CD4-positive, alpha-beta T cell (primary cell): ENCODE results near the gene RAB26. TPM values are rescaled to one million over a fixed set of nuclear protein-coding genes. Genes with fewer than 3 reads are reported as not detected.

Experiments
- ATAC-seq: fragments of 200-7000 bp; cut with Tn5 transposase; one replicate; pipeline ENCODE4 v1.10.0; 2022; ENCODE audit warnings: mild to moderate bottlenecking; ENCODE audit not compliant: poor library complexity
- CTCF ChIA-PET: fragments of 350-600 bp; sonication (Branson Sonifier 250); formaldehyde crosslinking; loops from one replicate; lab custom pipeline; 2021; ENCODE audit warnings: antibody characterized with exemption, inconsistent platforms; lab: Charles Lee
- POLR2A ChIA-PET: fragments of 350-600 bp; sonication (Branson Sonifier 250); formaldehyde crosslinking; loops from one replicate; lab custom pipeline; 2021; ENCODE audit warnings: antibody characterized with exemption, inconsistent platforms; lab: Charles Lee
- DNase-seq, 14 experiments: peaks; one replicate each; pipeline ENCODE4 v3.0.0-alpha.2; 2013 to 2020; ENCODE audit warnings: mixed read lengths in 2 of 14
- H3K27ac ChIP-seq, 2 donors: one replicate each; pipeline versions ENCODE4 v1.5.1 to v1.7.0; 2013; ENCODE audit warnings: low read length in 2 of 2, low read depth in 1 of 2, mild to moderate bottlenecking in 1 of 2
- H3K27me3 ChIP-seq, 2 experiments: 1 replicate in 1 of 2; 2 replicates in 1 of 2; pipeline versions ENCODE4 v1.6.1 to v1.7.0; 2013; ENCODE audit warnings: low read length in 2 of 2, control low read depth in 1 of 2, mild to moderate bottlenecking in 1 of 2, moderate library complexity in 1 of 2; ENCODE audit not compliant: insufficient read depth in 2 of 2, control insufficient read depth in 1 of 2
- H3K36me3 ChIP-seq: one replicate; pipeline ENCODE4 v1.6.1; 2013; ENCODE audit warnings: low read length, control low read depth; ENCODE audit not compliant: insufficient read depth
- H3K4me1 ChIP-seq: one replicate; pipeline ENCODE4 v1.6.1; 2013; ENCODE audit warnings: low read length, control low read depth; ENCODE audit not compliant: insufficient read depth
- H3K4me3 ChIP-seq: one replicate; pipeline ENCODE4 v1.5.1; 2013; ENCODE audit warnings: mild to moderate bottlenecking, low read length, moderate library complexity
- H3K9me3 ChIP-seq, 2 experiments: 1 replicate in 1 of 2; 2 replicates in 1 of 2; pipeline versions ENCODE4 v1.6.1 to v1.7.0; 2013; ENCODE audit warnings: low read length in 2 of 2, mild to moderate bottlenecking in 2 of 2, control low read depth in 1 of 2, moderate library complexity in 1 of 2; ENCODE audit not compliant: control insufficient read depth in 1 of 2, insufficient read depth in 1 of 2
- H3K27ac Mint-ChIP-seq: one replicate; pipeline ENCODE4 v1.8.0; 2020; ENCODE audit warnings: mixed read lengths
- H3K27me3 Mint-ChIP-seq: one replicate; pipeline ENCODE4 v1.8.0; 2021; ENCODE audit warnings: mixed read lengths
- H3K36me3 Mint-ChIP-seq: one replicate; pipeline ENCODE4 v1.8.0; 2021; ENCODE audit warnings: low read depth, mixed read lengths
- H3K4me1 Mint-ChIP-seq: one replicate; pipeline ENCODE4 v1.8.0; 2021; ENCODE audit warnings: low read depth, mixed read lengths
- H3K4me3 Mint-ChIP-seq: one replicate; pipeline ENCODE4 v1.8.0; 2020; ENCODE audit warnings: mild to moderate bottlenecking, mixed read lengths
- H3K9me3 Mint-ChIP-seq: one replicate; pipeline ENCODE4 v1.8.0; 2020; ENCODE audit warnings: mixed read lengths
- CTCF ChIP-seq: fragments of 200-600 bp; IDR thresholded peaks from one replicate; pipeline ENCODE4 v1.8.0; 2022; ENCODE audit warnings: antibody characterized with exemption, mild to moderate bottlenecking
- intact Hi-C, 2 experiments: fragments of 100-400 bp; cut with DNase I in 1 of 2; cut with micrococcal nuclease in 1 of 2; formaldehyde crosslinking; loops; one replicate each; pipeline versions ENCODE4 v1.15.1 to v1.9.0; 2023 to 2025; cut with DNase I, micrococcal nuclease
- total RNA-seq, 174 experiments: library from RNA in 2 of 174; stranded (reverse) in 2 of 174; gene quantifications; one replicate each; pipeline ENCODE4 v1.2.3 and lab custom pipeline; 2021 to 2026

RAB26 gene
- total RNA-seq, 2 experiments from 2014 or later = not detected

GRCh38 chr16:2196162-2196980 is 47.9 kb downstream of the RAB26 start, which contains the start of gene CASKIN1:
Gene CASKIN1 (minus strand): TSS chr16:2196605. CDS start chr16:2196432, 173 bp downstream.
- H3K4me1 ChIP-seq = peaks cover 20% of the 10 kb centered on the region
- no peaks in the 10 kb centered on the region for H3K9me3 Mint-ChIP-seq
- H3K27me3 Mint-ChIP-seq = peaks cover 27% of the 10 kb centered on the region
- no peak within 1 kb of the TSS for H3K27ac Mint-ChIP-seq
- H3K36me3 Mint-ChIP-seq = no peaks in the 10 kb centered on the region
- POLR2A ChIA-PET = interaction anchor here (0.7 to 2.4 kb wide), 2 partner anchors 18 kb away, joined by 3 to 11 read pairs; partner anchors contain the start of gene PGP
- peak within 1 kb of the TSS; percentile 30 for H3K4me3 Mint-ChIP-seq
- peak; percentile 50 for ATAC-seq
- intact Hi-C loops = loop anchor here in 1 of 2 experiments (5.0 to 10.0 kb wide), 3 partner anchors 138 to 291 kb away; partner anchors contain the start of gene CCNF
- no peak for TF ChIP-seq CTCF
- peaks cover 0 to 16% of the 10 kb centered on the region in 2 experiments for H3K9me3 ChIP-seq
- H3K27me3 ChIP-seq = peaks cover 31% of the 10 kb centered on the region in 2 experiments
- H3K36me3 ChIP-seq = no peaks in the 10 kb centered on the region
- no peak within 1 kb of the TSS for H3K27ac ChIP-seq
- H3K4me1 Mint-ChIP-seq = peaks cover 10% of the 10 kb centered on the region
- peak in 3 of 14 experiments; percentile 21 to 61 (median 58) for DNase-seq
- CTCF ChIA-PET = no interaction called here
- H3K4me3 ChIP-seq = no peak within 1 kb of the TSS

- no peak for TF ChIP-seq CTCF
- H3K4me1 Mint-ChIP-seq = peaks cover 10% of the 10 kb centered on the region
- ATAC-seq (no peak), DNase-seq (no peak)
- H3K4me3 Mint-ChIP-seq = peak overlapping the region; percentile 30
- intact Hi-C loops = loop anchor here in 1 of 2 experiments (5.0 to 10.0 kb wide), 3 partner anchors 138 to 290 kb away; partner anchors contain the start of gene CCNF
- Histone ChIP-seq H3K4me1 (peaks cover 20% of the 10 kb centered on the region), H3K27me3 (peaks cover 31% of the 10 kb centered on the region in 2 experiments), H3K9me3 (peaks cover 0 to 16% of the 10 kb centered on the region in 2 experiments), H3K27ac (no peak overlapping the region), H3K4me3 (no peak overlapping the region), H3K36me3 (no peaks in the 10 kb centered on the region)
- H3K27ac Mint-ChIP-seq = no peak overlapping the region
- H3K27me3 Mint-ChIP-seq = peaks cover 27% of the 10 kb centered on the region
- POLR2A ChIA-PET = interaction anchor here (0.7 kb wide), 1 partner anchor 18 kb away, joined by 3 read pairs; the partner anchor contains the start of gene PGP
- H3K36me3 Mint-ChIP-seq = no peaks in the 10 kb centered on the region
- CTCF ChIA-PET = no interaction called here
- no peaks in the 10 kb centered on the region for H3K9me3 Mint-ChIP-seq
These were observed 48.6 kb downstream of the RAB26 start for GRCh38 chr16:2196981-2197511.

- DNase-seq (no peak), ATAC-seq (no peak)
- Mint-ChIP-seq H3K4me1 (peaks cover 10% of the 10 kb centered on the region), H3K9me3 (no peaks in the 10 kb centered on the region), H3K27me3 (peaks cover 27% of the 10 kb centered on the region), H3K27ac (no peak overlapping the region), H3K36me3 (no peaks in the 10 kb centered on the region), H3K4me3 (peak overlapping the region; percentile 60)
- peaks cover 31% of the 10 kb centered on the region in 2 experiments for H3K27me3 ChIP-seq
- no peak for TF ChIP-seq CTCF
- H3K9me3 ChIP-seq = peaks cover 0 to 16% of the 10 kb centered on the region in 2 experiments
- POLR2A ChIA-PET = no interaction called here
- H3K27ac ChIP-seq = no peak overlapping the region
- peaks cover 20% of the 10 kb centered on the region for H3K4me1 ChIP-seq
- intact Hi-C loops = loop anchor here in 1 of 2 experiments (5.0 to 10.0 kb wide), 3 partner anchors 137 to 290 kb away; partner anchors contain the start of gene CCNF
- no peaks in the 10 kb centered on the region for H3K36me3 ChIP-seq
- CTCF ChIA-PET = no interaction called here
- no peak overlapping the region for H3K4me3 ChIP-seq
These were observed 49.3 kb downstream of the RAB26 start for GRCh38 chr16:2197765-2198164.
